GM23338 (cell line): ENCODE results near the gene PPFIBP2. TPM values are rescaled to one million over a fixed set of nuclear protein-coding genes. Genes with fewer than 3 reads are reported as not detected.

Experiments used
- ATAC-seq: fragments of 200-7000 bp; cut with Tn5 transposase; 3 replicates; pipeline ENCODE4 v1.9.1; 2020
- DNase-seq: peaks from one replicate; pipeline ENCODE4 v3.0.0-alpha.2; 2015; ENCODE audit warnings: low spot score
- H2AFZ ChIP-seq: fragments of 200-600 bp; sonication (generic); 2 replicates; pipeline ENCODE4 v1.8.0; 2016; ENCODE audit warnings: antibody characterized with exemption, mild to moderate bottlenecking, moderate library complexity
- H3F3A ChIP-seq: fragments of 200-600 bp; sonication (generic); replicated peaks from 2 replicates; pipeline ENCODE4 v1.8.0; 2017; ENCODE audit warnings: antibody characterized with exemption, mixed run types, low read depth
- H3K27ac ChIP-seq: fragments of 200-600 bp; sonication (generic); 2 replicates; pipeline ENCODE4 v1.6.1; 2016; ENCODE audit warnings: low read depth
- H3K27me3 ChIP-seq: fragments of 200-600 bp; sonication (generic); 2 replicates; pipeline ENCODE4 v1.8.0; 2016; ENCODE audit warnings: mild to moderate bottlenecking, mixed run types, moderate library complexity; ENCODE audit not compliant: insufficient read depth
- H3K36me3 ChIP-seq: fragments of 200-600 bp; sonication (generic); 2 replicates; pipeline ENCODE4 v1.8.0; 2016; ENCODE audit warnings: mild to moderate bottlenecking; ENCODE audit not compliant: insufficient read depth
- H3K4me1 ChIP-seq: fragments of 200-600 bp; sonication (generic); 2 replicates; pipeline ENCODE4 v1.8.0; 2016; ENCODE audit warnings: mild to moderate bottlenecking, moderate library complexity; ENCODE audit not compliant: insufficient read depth
- H3K4me2 ChIP-seq: fragments of 200-600 bp; sonication (generic); 2 replicates; pipeline ENCODE4 v1.7.1; 2017; ENCODE audit warnings: mixed run types
- H3K4me3 ChIP-seq: fragments of 200-600 bp; sonication (generic); 2 replicates; pipeline ENCODE4 v1.6.1; 2016; ENCODE audit warnings: mixed run types
- H3K79me2 ChIP-seq: fragments of 200-600 bp; sonication (generic); replicated peaks from 2 replicates; pipeline ENCODE4 v1.8.0; 2017; ENCODE audit warnings: mild to moderate bottlenecking; ENCODE audit not compliant: insufficient read depth
- H3K9me2 ChIP-seq: fragments of 200-600 bp; sonication (generic); 2 replicates; pipeline ENCODE4 v1.8.0; 2017; ENCODE audit not compliant: insufficient read depth
- H4K20me1 ChIP-seq: fragments of 200-600 bp; sonication (generic); replicated peaks from 2 replicates; pipeline ENCODE4 v1.8.0; 2017; ENCODE audit warnings: mild to moderate bottlenecking; ENCODE audit not compliant: insufficient read depth
- H3K27ac Mint-ChIP-seq: 2 replicates; pipeline ENCODE4 v1.8.0; 2020; ENCODE audit warnings: inconsistent platforms, mild to moderate bottlenecking, moderate library complexity, mixed read lengths
- H3K27me3 Mint-ChIP-seq: 3 replicates; pipeline ENCODE4 v1.8.0; 2022; ENCODE audit warnings: low read depth, mild to moderate bottlenecking, moderate library complexity, mixed read lengths, inconsistent platforms; ENCODE audit not compliant: insufficient read depth, poor library complexity
- H3K36me3 Mint-ChIP-seq: 3 replicates; pipeline ENCODE4 v1.8.0; 2021; ENCODE audit warnings: low read depth, mild to moderate bottlenecking, inconsistent platforms, moderate library complexity, mixed read lengths
- H3K4me1 Mint-ChIP-seq: 3 replicates; pipeline ENCODE4 v1.8.0; 2020; ENCODE audit warnings: mild to moderate bottlenecking, inconsistent platforms, mixed read lengths
- H3K4me3 Mint-ChIP-seq: 3 replicates; pipeline ENCODE4 v1.8.0; 2021; ENCODE audit warnings: moderate library complexity, mild to moderate bottlenecking, inconsistent platforms, mixed read lengths
- H3K9me3 Mint-ChIP-seq: 3 replicates; pipeline ENCODE4 v1.8.0; 2020; ENCODE audit warnings: moderate library complexity, mild to moderate bottlenecking, inconsistent platforms, mixed read lengths
- CTCF ChIP-seq, 2 experiments: fragments of 200-600 bp in 1 of 2; sonication (generic) in 1 of 2; conservative IDR thresholded peaks; 2 replicates each; pipeline versions ENCODE4 v1.5.1 to v1.6.1; 2016 to 2017; ENCODE audit warnings: antibody characterized with exemption in 2 of 2, low read depth in 2 of 2, mild to moderate bottlenecking in 2 of 2, moderate library complexity in 1 of 2
- ETS1 ChIP-seq: IDR thresholded peaks from 2 replicates; pipeline ENCODE4 v1.6.1; 2016; ENCODE audit warnings: antibody characterized with exemption
- EZH2 ChIP-seq: fragments of 200-600 bp; sonication (generic); IDR thresholded peaks from one replicate; pipeline ENCODE4 v1.8.0; 2017; ENCODE audit warnings: antibody characterized with exemption, mild to moderate bottlenecking, low read depth; ENCODE audit not compliant: unreplicated experiment
- EZH2phosphoT487 ChIP-seq: fragments of 200-600 bp; sonication (generic); IDR thresholded peaks from one replicate; pipeline ENCODE4 v1.8.1; 2018; ENCODE audit warnings: antibody characterized with exemption; ENCODE audit not compliant: unreplicated experiment
- JUNB ChIP-seq: IDR thresholded peaks from one replicate; pipeline ENCODE4 v1.6.1; 2016; ENCODE audit warnings: antibody characterized with exemption; ENCODE audit not compliant: unreplicated experiment
- NANOG ChIP-seq: IDR thresholded peaks from 2 replicates; pipeline ENCODE4 v1.6.1; 2016; ENCODE audit warnings: antibody characterized with exemption, borderline replicate concordance
- POLR2AphosphoS5 ChIP-seq: IDR thresholded peaks from 2 replicates; pipeline ENCODE4 v1.6.1; 2016; ENCODE audit warnings: antibody characterized with exemption, low read depth
- REST ChIP-seq: IDR thresholded peaks from one replicate; pipeline ENCODE4 v1.6.1; 2018; ENCODE audit warnings: antibody characterized with exemption; ENCODE audit not compliant: unreplicated experiment
- STAT1 ChIP-seq: IDR thresholded peaks from one replicate; pipeline ENCODE4 v1.6.1; 2016; ENCODE audit warnings: antibody characterized with exemption; ENCODE audit not compliant: unreplicated experiment
- ZNF114 ChIP-seq: fragments of 250-450 bp; sonication (Bioruptor Pico); IDR thresholded peaks from 2 replicates; pipeline ENCODE4 v1.5.0; 2020; ENCODE audit warnings: mild to moderate bottlenecking, moderate library complexity
- ZNF331 ChIP-seq: fragments of 250-450 bp; sonication (Bioruptor Pico); IDR thresholded peaks from 2 replicates; pipeline ENCODE4 v1.5.0; 2020; ENCODE audit warnings: low read depth, mild to moderate bottlenecking, moderate library complexity
- ZNF462 ChIP-seq: fragments of 250-450 bp; sonication (Bioruptor Pico); IDR thresholded peaks from 2 replicates; pipeline ENCODE4 v1.5.0; 2020; ENCODE audit warnings: mild to moderate bottlenecking, moderate library complexity
- polyA plus RNA-seq: library from polyadenylated mRNA; unstranded; fragments of >200 nt; fragmentation: Nextera tagmentation; extraction: Ambion mirVana; gene quantifications from 2 replicates; pipeline ENCODE4 v1.2.1, GENCODE V29; 2016
- total RNA-seq: library from RNA; depleted of rRNA; stranded (reverse); fragments of >200 nt; shearing (Covaris generic); gene quantifications from 2 replicates; pipeline ENCODE4 v1.2.3, GENCODE V29; 2014

The PPFIBP2 gene
- total and polyA plus RNA-seq, 2 experiments from 2014 or later, result 7.1 to 14.8 TPM

GRCh38 chr11:7589861-7590260 lies 76.1 kb downstream of the PPFIBP2 start:
- H3K4me1 ChIP-seq, result peaks cover 2% of the 10 kb centered on the region; the same call in 1 of the 2 replicates
- Mint-ChIP-seq H3K4me3 (no peak overlapping the region), H3K27me3 (peaks cover 3% of the 10 kb centered on the region), H3K4me1 (peaks cover 9% of the 10 kb centered on the region; the same call in 2 of the 3 replicates), H3K27ac (no peak overlapping the region), H3K9me3 (no peaks in the 10 kb centered on the region), H3K36me3 (no peaks in the 10 kb centered on the region)
- H2AFZ ChIP-seq, result no peak overlapping the region
- H4K20me1 ChIP-seq, result no peaks in the 10 kb centered on the region; the same call in 1 of the 2 replicates
- H3F3A ChIP-seq, result no peaks in the 10 kb centered on the region
- TF ChIP-seq CTCF (conservative IDR thresholded peaks at IDR 0.05; ENCODE audit: low read depth in 2 of 2) (no peak), EZH2 (no peak), ZNF114 (CRISPR knock-in tag) (no peak), REST (no peak), NANOG (no peak), ETS1 (no peak), ZNF462 (CRISPR knock-in tag) (no peak), EZH2phosphoT487 (no peak), ZNF331 (CRISPR knock-in tag) (no peak), JUNB (no peak), POLR2AphosphoS5 (no peak), STAT1 (no peak)
- H3K9me2 ChIP-seq, result peaks cover 13% of the 10 kb centered on the region; the same call in 1 of the 2 replicates
- no peaks in the 10 kb centered on the region for H3K36me3 ChIP-seq
- DNase-seq, result no peak
- no peak overlapping the region for H3K4me2 ChIP-seq
- no peaks in the 10 kb centered on the region for H3K27me3 ChIP-seq
- no peak for ATAC-seq
- no peaks in the 10 kb centered on the region for H3K79me2 ChIP-seq
- H3K4me3 ChIP-seq, result no peak overlapping the region
- no peak overlapping the region for H3K27ac ChIP-seq
